ELF-1 (cell line): Measurements from ENCODE around the gene RCL1.

Experiments
- DNase-seq: peaks from one replicate; pipeline ENCODE4 v3.0.0-alpha.2; 2016; ENCODE audit warnings: low read depth, low spot score

RCL1 gene

GRCh38 chr9:4840018-4840417 is 47.3 kb downstream of the RCL1 start:
- DNase-seq = no peak

GRCh38 chr9:4842213-4842612 is 49.5 kb downstream of the RCL1 start:
- no peak for DNase-seq

- DNase-seq = no peak
These were observed 50.0 kb downstream of the RCL1 start for GRCh38 chr9:4842734-4843133.

- no peak for DNase-seq
These were observed 51.5 kb downstream of the RCL1 start for GRCh38 chr9:4844056-4844838.

- no peak for DNase-seq
These were observed 56.6 kb downstream of the RCL1 start for GRCh38 chr9:4849369-4849768.

- DNase-seq = no peak
These were observed 58.0 kb downstream of the RCL1 start for GRCh38 chr9:4850603-4851310.

GRCh38 chr9:4852419-4852818 is 59.7 kb downstream of the RCL1 start:
- no peak for DNase-seq

- no peak for DNase-seq
These were observed 61.5 kb downstream of the RCL1 start for GRCh38 chr9:4854265-4854590.

- DNase-seq = no peak
These were observed 63.1 kb downstream of the RCL1 start for GRCh38 chr9:4855841-4856240.

- DNase-seq = no peak
These were observed 64.5 kb downstream of the RCL1 start for GRCh38 chr9:4857163-4857810.

- no peak for DNase-seq
These were observed 66.3 kb downstream of the RCL1 start for GRCh38 chr9:4859035-4859434.

GRCh38 chr9:4860383-4860782 is 67.6 kb downstream of the RCL1 start:
- no peak for DNase-seq

GRCh38 chr9:4861145-4861544 is 68.4 kb downstream of the RCL1 start:
- DNase-seq = no peak

- DNase-seq = no peak
These were observed 69.2 kb downstream of the RCL1 start for GRCh38 chr9:4861736-4862451.

- no peak for DNase-seq
These were observed 69.9 kb downstream of the RCL1 start for GRCh38 chr9:4862506-4863250.

- DNase-seq = no peak
These were observed 71.5 kb downstream of the RCL1 start for GRCh38 chr9:4864234-4864661.

- DNase-seq = no peak
These were observed 72.0 kb downstream of the RCL1 start for GRCh38 chr9:4864698-4865097.

GRCh38 chr9:4865681-4866080 is 72.9 kb downstream of the RCL1 start:
- no peak for DNase-seq

- no peak for DNase-seq
These were observed 73.7 kb downstream of the RCL1 start for GRCh38 chr9:4866239-4866969.

GRCh38 chr9:4873066-4873465 is 80.3 kb downstream of the RCL1 start:
- DNase-seq = no peak

GRCh38 chr9:4875559-4875958 is 82.8 kb downstream of the RCL1 start:
- DNase-seq = no peak
